K562 (cell line): Measurements from ENCODE around the gene ZSCAN5C. TPM values are rescaled to one million over a fixed set of nuclear protein-coding genes. Genes with fewer than 3 reads are reported as not detected.

Experiments used
- BDP1 ChIP-seq: IDR thresholded peaks from 3 replicates; pipeline ENCODE4 v1.6.1; 2011; ENCODE audit not compliant: insufficient read length, insufficient read depth
- EP400 ChIP-seq: fragments of 450-650 bp; IDR thresholded peaks from 2 replicates; pipeline ENCODE4 v1.6.1; 2017; ENCODE audit warnings: antibody characterized with exemption, mild to moderate bottlenecking, moderate library complexity
- HDAC8 ChIP-seq: fragments of 450-650 bp; IDR thresholded peaks from 2 replicates; pipeline ENCODE4 v1.6.1; 2016; ENCODE audit warnings: mild to moderate bottlenecking, missing genetic modification characterization, moderate library complexity, missing compliant biosample characterization
- HEY1 ChIP-seq: fragments of 250-450 bp; sonication (Bioruptor Pico); IDR thresholded peaks from 2 replicates; pipeline ENCODE4 v1.5.0; 2020; ENCODE audit warnings: mild to moderate bottlenecking, moderate library complexity, borderline replicate concordance
- IFI16 ChIP-seq: fragments of 250-450 bp; sonication (Bioruptor Pico); IDR thresholded peaks from 2 replicates; pipeline ENCODE4 v2.1.2; 2022; ENCODE audit warnings: mild to moderate bottlenecking, inconsistent platforms
- MAFG ChIP-seq: fragments of 450-650 bp; conservative IDR thresholded peaks from 2 replicates; pipeline ENCODE4 v1.6.1; 2016; ENCODE audit warnings: missing genetic modification characterization, missing compliant biosample characterization
- MAFK ChIP-seq: IDR thresholded peaks from 2 replicates; pipeline ENCODE4 v1.6.1; 2011; ENCODE audit warnings: low read length, improper control_type of control experiment
- NR3C1 ChIP-seq: sonication (generic); formaldehyde crosslinking; IDR thresholded peaks from 2 replicates; pipeline ENCODE4 v1.8.1; 2022; ENCODE audit warnings: missing genetic modification reagents
- PRPF4 ChIP-seq: fragments of 200-400 bp; formaldehyde crosslinking; IDR thresholded peaks from one replicate; pipeline ENCODE4 v1.6.1; 2017; ENCODE audit warnings: low read length, low read depth, mild to moderate bottlenecking; ENCODE audit not compliant: insufficient read depth, poor library complexity, severe bottlenecking
- RNF2 ChIP-seq: sonication (generic); IDR thresholded peaks from 2 replicates; pipeline ENCODE4 v1.6.1; 2016
- THRAP3 ChIP-seq: fragments of 450-650 bp; IDR thresholded peaks from 2 replicates; pipeline ENCODE4 v1.6.1; 2016; ENCODE audit warnings: mild to moderate bottlenecking, inconsistent platforms, borderline replicate concordance
- ZBTB17 ChIP-seq: fragments of 450-650 bp; formaldehyde crosslinking; IDR thresholded peaks from 2 replicates; pipeline ENCODE4 v1.4.0; 2020; ENCODE audit warnings: mild to moderate bottlenecking
- ZBTB7A ChIP-seq: IDR thresholded peaks from 2 replicates; pipeline ENCODE4 v1.6.1; 2011; ENCODE audit warnings: low read depth, mild to moderate bottlenecking, low read length, moderate library complexity, borderline replicate concordance; ENCODE audit not compliant: control insufficient read depth
- ZKSCAN3 ChIP-seq: fragments of 250-450 bp; sonication (Bioruptor Pico); IDR thresholded peaks from 2 replicates; pipeline ENCODE4 v1.4.0; 2020
- ZNF197 ChIP-seq: fragments of 200-800 bp; sonication (Bioruptor generic); IDR thresholded peaks from 2 replicates; pipeline ENCODE4 v1.6.1; 2016; ENCODE audit warnings: low read depth, missing genetic modification characterization, missing compliant biosample characterization
- ZNF311 ChIP-seq: fragments of 250-450 bp; sonication (Bioruptor Pico); IDR thresholded peaks from 2 replicates; pipeline ENCODE4 v1.4.0; 2020; ENCODE audit warnings: mild to moderate bottlenecking, moderate library complexity
- ZNF316 ChIP-seq: fragments of 450-650 bp; IDR thresholded peaks from 2 replicates; pipeline ENCODE4 v1.6.1; 2016
- ZNF717 ChIP-seq: fragments of 250-450 bp; sonication (Bioruptor Pico); IDR thresholded peaks from 2 replicates; pipeline ENCODE4 v1.5.0; 2021
- polyA plus RNA-seq, 8 experiments: library from polyadenylated mRNA; depleted of rRNA in 4 of 8; stranded (reverse) in 5 of 8; unstranded in 3 of 8; fragments of >200 nt; fragmentation: Nextera tagmentation in 2 of 8; fragmentation: Illumina TruSeq in 1 of 8; extraction: Ambion mirVana in 2 of 8; extraction: Trizol in 1 of 8; gene quantifications; 2 replicates each; pipeline versions ENCODE4 v1.2.1 to v1.2.3, GENCODE V29; 2011 to 2014; ENCODE audit warnings: inconsistent platforms in 1 of 8, missing spikeins in 1 of 8
- total RNA-seq, 7 experiments: library from RNA; depleted of rRNA in 6 of 7; stranded (reverse); fragments of >200 nt in 6 of 7; fragmentation: Illumina TruSeq in 2 of 7; extraction: Trizol in 2 of 7; gene quantifications; 2 replicates each; pipeline versions ENCODE4 v1.2.1 to v1.2.3, GENCODE V29; 2011 to 2021; ENCODE audit warnings: low replicate concordance in 1 of 7
- TF ChIP-seq, protein P1 (sequence below), 2 experiments: IDR thresholded peaks; 2 replicates each; pipeline ENCODE4 v1.6.1; 2011; ENCODE audit warnings: borderline replicate concordance in 1 of 2, control low read depth in 1 of 2, low read depth in 1 of 2, low read length in 1 of 2, mild to moderate bottlenecking in 1 of 2, mixed read lengths in 1 of 2, moderate library complexity in 1 of 2; ENCODE audit not compliant: insufficient read depth in 1 of 2, insufficient read length in 1 of 2, poor library complexity in 1 of 2, severe bottlenecking in 1 of 2; ENCODE audit errors: extremely low read depth in 1 of 2
- TF ChIP-seq, protein P2 (sequence below): sonication (generic); formaldehyde crosslinking; IDR thresholded peaks from 2 replicates; pipeline ENCODE4 v1.9.0; 2022; ENCODE audit warnings: mild to moderate bottlenecking, missing genetic modification reagents
- TF ChIP-seq, protein P3 (sequence below): fragments of 250-450 bp; sonication (Bioruptor Pico); IDR thresholded peaks from 2 replicates; pipeline ENCODE4 v1.8.0; 2021; ENCODE audit warnings: borderline replicate concordance, mild to moderate bottlenecking, moderate library complexity; ENCODE audit not compliant: poor library complexity, severe bottlenecking
- TF ChIP-seq, protein P4 (sequence below): IDR thresholded peaks from 2 replicates; pipeline ENCODE4 v1.6.1; 2014; ENCODE audit warnings: antibody characterized with exemption
- TF ChIP-seq, protein P5 (sequence below): fragments of 250-450 bp; sonication (Bioruptor Pico); IDR thresholded peaks from 2 replicates; pipeline ENCODE4 v1.8.0; 2022; ENCODE audit warnings: moderate library complexity, mild to moderate bottlenecking, inconsistent platforms
- TF ChIP-seq, protein P6 (sequence below): fragments of 200-800 bp; sonication (Bioruptor generic); IDR thresholded peaks from 2 replicates; pipeline ENCODE4 v1.6.1; 2017; ENCODE audit warnings: missing genetic modification characterization, missing compliant biosample characterization
- TF ChIP-seq, protein P7 (sequence below): sonication (generic); formaldehyde crosslinking; IDR thresholded peaks from 2 replicates; pipeline ENCODE4 v1.5.0; 2020; ENCODE audit warnings: missing genetic modification reagents

The ZSCAN5C gene
- total and polyA plus RNA-seq, 9 of the 15 experiments (the other 6 are each of a cell fraction or from before 2014, with no cell fraction given): 0.07 TPM; not detected in 8

DNA sequence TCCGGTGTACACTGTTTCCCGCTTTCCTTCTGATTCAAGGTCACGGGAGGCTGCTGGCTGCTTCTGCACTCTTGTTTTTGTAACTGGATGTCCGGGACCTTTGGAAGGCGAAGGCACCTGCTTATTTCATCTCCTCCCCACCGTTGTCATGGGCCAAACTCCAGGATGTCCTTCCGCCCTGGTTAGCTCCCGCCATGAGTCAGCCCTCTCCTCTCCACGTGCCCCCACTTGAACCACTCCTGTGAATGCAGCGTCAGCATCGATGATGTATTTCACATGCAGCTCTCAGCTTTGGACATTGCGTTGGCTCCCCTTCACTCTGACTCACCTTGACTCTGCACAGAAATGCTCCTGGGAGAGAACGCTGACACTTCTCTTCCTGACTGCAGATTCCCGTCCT lies 31.8 kb upstream of the ZSCAN5C start (continued):
- TF ChIP-seq, protein P1, sequence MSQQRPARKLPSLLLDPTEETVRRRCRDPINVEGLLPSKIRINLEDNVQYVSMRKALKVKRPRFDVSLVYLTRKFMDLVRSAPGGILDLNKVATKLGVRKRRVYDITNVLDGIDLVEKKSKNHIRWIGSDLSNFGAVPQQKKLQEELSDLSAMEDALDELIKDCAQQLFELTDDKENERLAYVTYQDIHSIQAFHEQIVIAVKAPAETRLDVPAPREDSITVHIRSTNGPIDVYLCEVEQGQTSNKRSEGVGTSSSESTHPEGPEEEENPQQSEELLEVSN (IDR thresholded peaks at IDR 0.05; ENCODE audit: borderline replicate concordance in 1 of 2, extremely low read depth in 1 of 2, insufficient read depth in 1 of 2, insufficient read length in 1 of 2, low read depth in 1 of 2, low read length in 1 of 2, poor library complexity in 1 of 2, severe bottlenecking in 1 of 2): peak; percentile 37 to 63
- TF ChIP-seq, protein P2, sequence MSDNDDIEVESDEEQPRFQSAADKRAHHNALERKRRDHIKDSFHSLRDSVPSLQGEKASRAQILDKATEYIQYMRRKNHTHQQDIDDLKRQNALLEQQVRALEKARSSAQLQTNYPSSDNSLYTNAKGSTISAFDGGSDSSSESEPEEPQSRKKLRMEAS: peak; percentile 57
- TF ChIP-seq PRPF4 (no peak), BDP1 (no peak), MAFG (tag) (peak; percentile 85), IFI16 (CRISPR knock-in tag) (no peak), ZNF316 (peak; percentile 94), HDAC8 (no peak), ZNF717 (no peak), ZNF311 (CRISPR knock-in tag) (no peak), RNF2 (no peak), ZBTB7A (peak; percentile 17; the same call in 1 of the 2 replicates), THRAP3 (no peak), ZBTB17 (CRISPR knock-in tag) (no peak), ZNF197 (CRISPR knock-in tag) (no peak), MAFK (peak; percentile 75), ZKSCAN3 (CRISPR knock-in tag) (no peak), NR3C1 (no peak), EP400 (no peak), HEY1 (CRISPR knock-in tag) (no peak)
- TF ChIP-seq, protein P3, sequence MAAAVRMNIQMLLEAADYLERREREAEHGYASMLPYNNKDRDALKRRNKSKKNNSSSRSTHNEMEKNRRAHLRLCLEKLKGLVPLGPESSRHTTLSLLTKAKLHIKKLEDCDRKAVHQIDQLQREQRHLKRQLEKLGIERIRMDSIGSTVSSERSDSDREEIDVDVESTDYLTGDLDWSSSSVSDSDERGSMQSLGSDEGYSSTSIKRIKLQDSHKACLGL (CRISPR knock-in tag): no peak
- TF ChIP-seq, protein P4, sequence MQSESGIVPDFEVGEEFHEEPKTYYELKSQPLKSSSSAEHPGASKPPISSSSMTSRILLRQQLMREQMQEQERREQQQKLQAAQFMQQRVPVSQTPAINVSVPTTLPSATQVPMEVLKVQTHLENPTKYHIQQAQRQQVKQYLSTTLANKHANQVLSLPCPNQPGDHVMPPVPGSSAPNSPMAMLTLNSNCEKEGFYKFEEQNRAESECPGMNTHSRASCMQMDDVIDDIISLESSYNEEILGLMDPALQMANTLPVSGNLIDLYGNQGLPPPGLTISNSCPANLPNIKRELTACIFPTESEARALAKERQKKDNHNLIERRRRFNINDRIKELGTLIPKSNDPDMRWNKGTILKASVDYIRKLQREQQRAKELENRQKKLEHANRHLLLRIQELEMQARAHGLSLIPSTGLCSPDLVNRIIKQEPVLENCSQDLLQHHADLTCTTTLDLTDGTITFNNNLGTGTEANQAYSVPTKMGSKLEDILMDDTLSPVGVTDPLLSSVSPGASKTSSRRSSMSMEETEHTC: no peak
- TF ChIP-seq, protein P5, sequence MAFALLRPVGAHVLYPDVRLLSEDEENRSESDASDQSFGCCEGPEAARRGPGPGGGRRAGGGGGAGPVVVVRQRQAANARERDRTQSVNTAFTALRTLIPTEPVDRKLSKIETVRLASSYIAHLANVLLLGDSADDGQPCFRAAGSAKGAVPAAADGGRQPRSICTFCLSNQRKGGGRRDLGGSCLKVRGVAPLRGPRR: no peak
- TF ChIP-seq, protein P6, sequence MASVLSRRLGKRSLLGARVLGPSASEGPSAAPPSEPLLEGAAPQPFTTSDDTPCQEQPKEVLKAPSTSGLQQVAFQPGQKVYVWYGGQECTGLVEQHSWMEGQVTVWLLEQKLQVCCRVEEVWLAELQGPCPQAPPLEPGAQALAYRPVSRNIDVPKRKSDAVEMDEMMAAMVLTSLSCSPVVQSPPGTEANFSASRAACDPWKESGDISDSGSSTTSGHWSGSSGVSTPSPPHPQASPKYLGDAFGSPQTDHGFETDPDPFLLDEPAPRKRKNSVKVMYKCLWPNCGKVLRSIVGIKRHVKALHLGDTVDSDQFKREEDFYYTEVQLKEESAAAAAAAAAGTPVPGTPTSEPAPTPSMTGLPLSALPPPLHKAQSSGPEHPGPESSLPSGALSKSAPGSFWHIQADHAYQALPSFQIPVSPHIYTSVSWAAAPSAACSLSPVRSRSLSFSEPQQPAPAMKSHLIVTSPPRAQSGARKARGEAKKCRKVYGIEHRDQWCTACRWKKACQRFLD (CRISPR knock-in tag): no peak
- TF ChIP-seq, protein P7, sequence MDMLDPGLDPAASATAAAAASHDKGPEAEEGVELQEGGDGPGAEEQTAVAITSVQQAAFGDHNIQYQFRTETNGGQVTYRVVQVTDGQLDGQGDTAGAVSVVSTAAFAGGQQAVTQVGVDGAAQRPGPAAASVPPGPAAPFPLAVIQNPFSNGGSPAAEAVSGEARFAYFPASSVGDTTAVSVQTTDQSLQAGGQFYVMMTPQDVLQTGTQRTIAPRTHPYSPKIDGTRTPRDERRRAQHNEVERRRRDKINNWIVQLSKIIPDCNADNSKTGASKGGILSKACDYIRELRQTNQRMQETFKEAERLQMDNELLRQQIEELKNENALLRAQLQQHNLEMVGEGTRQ (CRISPR knock-in tag): peak; percentile 76
